Hindlimb muscle (tissue), 1 donor: ENCODE measurements around the gene FOXE3. TPM values are rescaled to one million over a fixed set of nuclear protein-coding genes. Genes with fewer than 3 reads are reported as not detected.

Experiments
- DNase-seq: peaks from one replicate; pipeline ENCODE4 v3.0.0-alpha.2; 2013
- polyA plus RNA-seq: library from polyadenylated mRNA; unstranded; fragments of 120-200 nt; gene quantifications from one replicate; pipeline ENCODE4 v1.2.1, GENCODE V29; 2013; ENCODE audit not compliant: insufficient read length

FOXE3 gene
- polyA plus RNA-seq, 1 donor: not detected

DNA sequence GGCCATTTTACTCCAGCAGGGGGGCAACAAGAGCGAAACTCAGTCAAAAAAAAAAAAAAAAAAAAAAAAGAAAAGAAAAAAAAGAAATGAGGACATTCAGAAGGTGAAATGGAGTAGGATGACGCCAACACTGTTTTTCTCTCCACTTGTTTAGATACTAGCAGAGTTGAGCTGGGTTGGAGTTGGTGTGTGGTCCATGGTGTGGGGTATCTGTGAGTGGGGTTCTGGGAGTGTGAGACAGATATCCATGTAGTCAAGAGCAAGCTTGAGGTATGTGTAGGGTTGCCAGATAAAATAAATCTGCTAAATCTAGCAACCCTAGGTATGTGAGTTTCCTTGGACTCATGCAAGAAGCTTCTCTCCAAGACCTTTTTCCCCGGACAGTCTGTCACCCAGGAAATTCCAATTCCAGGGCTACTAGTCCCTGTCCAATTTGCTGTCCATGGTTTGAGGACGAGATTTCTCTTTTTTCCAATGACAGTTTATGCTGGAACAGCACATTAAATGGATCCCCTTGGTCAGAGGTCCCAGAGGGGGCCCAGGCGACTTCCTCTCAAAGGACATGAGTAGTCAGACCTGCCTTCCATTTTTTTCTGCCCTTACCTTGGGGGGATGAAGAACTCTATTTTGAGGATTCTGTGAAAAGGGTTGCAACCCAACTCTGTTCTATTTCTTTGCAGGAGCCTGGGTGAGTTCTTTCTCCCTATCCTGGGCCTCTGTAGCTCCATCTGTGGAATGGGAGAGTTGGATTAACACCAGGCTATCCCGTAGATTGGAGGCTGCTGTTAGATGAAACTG, 19.6 kb downstream of the FOXE3 start:
- DNase-seq: no peak

DNA sequence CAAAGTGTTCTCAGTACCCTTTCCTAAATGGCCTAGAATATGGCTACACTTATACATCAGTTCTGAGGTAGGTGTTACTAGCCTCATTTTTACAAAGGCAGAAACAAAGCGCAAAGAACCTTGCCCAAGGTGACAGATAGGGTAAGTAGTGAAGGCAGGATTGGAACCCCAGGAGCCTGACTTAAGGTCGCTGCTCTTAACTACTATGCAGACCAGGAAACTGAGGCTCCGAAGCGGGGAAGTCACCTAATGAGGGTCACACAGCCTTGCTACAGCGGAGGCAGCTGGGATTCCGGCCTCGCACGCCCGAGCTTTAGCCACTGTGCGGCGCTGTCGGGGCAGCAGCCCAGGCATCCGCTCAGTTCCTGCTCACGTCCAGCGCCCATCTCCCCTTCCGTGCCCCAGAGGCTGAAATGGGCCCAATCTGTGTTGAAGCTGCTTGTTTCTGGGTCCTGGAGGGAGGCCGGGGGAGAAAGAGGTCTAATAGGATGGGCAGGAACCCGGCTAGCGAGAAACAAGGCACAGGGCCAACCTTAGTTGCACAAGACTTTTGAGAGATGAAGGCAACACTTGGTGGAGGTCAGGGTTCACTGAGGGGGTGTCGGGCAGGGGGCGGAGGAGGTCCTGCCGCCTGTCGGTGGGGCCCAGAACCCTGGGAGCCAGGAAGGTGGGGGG, 20.4 kb downstream of the FOXE3 start:
- DNase-seq: peak; percentile 79

- no peak for DNase-seq
Observed at GRCh38 chr1:47436979-47437446, 20.9 kb downstream of the FOXE3 start.

- peak; percentile 87 for DNase-seq
Observed at GRCh38 chr1:47437447-47438164, 21.5 kb downstream of the FOXE3 start, which contains the start of gene FOXD2. Gene FOXD2 (plus strand): TSS chr1:47438044. CDS start chr1:47438136, 92 bp downstream.

GRCh38 chr1:47438165-47439016, 22.3 kb downstream of the FOXE3 start:
- DNase-seq: no peak

DNA sequence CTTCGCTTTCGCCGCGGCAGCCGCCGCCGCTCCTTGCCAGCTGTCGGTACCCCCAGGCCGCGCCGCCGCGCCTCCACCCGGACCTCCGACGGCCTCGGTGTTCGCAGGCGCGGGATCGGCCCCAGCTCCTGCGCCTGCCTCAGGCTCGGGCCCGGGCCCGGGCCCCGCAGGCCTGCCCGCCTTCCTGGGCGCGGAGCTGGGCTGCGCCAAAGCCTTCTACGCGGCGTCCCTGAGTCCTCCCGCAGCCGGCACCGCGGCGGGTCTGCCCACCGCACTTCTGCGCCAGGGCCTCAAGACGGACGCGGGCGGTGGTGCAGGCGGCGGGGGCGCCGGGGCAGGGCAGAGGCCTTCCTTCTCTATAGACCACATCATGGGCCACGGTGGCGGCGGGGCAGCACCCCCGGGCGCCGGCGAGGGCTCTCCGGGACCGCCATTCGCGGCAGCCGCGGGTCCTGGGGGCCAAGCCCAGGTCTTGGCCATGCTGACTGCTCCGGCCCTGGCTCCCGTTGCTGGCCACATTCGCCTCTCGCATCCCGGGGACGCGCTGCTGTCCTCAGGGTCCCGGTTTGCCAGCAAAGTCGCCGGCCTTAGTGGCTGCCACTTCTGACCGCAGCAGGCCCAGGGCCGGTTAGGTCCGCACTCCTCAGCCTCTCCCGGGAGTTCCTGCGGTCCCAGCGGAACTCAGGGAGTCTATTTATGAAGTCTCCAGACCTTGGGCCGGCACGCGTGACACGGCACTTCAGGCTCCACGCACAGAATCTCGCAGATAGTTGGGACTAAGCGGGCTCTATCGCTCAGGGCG, 23.1 kb downstream of the FOXE3 start:
- DNase-seq: no peak

- no peak for DNase-seq
Observed at GRCh38 chr1:47439819-47440598, 23.9 kb downstream of the FOXE3 start.

DNA sequence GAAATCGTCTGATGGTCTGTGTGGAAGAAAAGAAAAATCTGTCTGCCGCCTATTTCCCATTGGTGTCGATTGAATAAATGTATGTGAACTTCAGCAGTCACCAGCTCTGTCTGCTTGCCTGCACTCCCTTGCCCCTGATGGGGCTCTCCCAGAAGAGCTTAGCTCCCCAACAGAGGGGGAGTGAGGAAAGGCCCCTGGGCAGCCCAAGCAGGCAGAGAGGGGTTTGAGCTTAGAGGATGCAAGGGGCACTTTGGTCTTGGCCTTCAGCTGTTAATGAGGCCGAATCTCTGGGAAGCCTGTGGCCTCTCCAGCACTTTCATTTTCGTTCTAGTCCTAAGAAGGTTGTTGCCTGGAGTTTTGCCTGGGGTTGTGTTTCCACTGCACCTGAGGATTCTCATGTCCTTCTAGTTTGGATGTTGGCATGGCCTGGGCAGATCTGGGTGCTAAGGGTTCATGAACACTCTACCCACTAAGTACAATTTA, 24.6 kb downstream of the FOXE3 start:
- no peak for DNase-seq

GRCh38 chr1:47441450-47442106, 25.5 kb downstream of the FOXE3 start:
- DNase-seq: no peak

DNA sequence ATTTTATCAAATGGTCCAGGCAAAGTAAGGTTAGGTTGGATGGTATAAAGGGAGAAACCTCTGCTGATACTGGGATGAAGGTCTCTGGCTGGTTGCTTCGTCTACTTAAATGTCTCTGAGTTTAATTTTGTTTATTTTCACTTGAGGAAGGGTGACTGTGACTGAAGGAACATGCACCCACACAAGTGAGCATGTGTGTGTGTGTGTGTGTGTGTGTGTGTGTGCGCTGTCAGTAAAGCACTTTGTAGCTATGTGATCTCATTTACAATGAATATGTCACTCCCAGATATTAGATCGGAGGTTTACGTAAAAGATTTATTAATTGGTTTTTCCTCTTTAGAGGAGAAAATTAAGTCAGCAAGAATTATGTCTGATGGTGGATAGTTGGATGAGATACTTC, 26.1 kb downstream of the FOXE3 start:
- DNase-seq: no peak

- no peak for DNase-seq
Observed at GRCh38 chr1:47442842-47443529, 26.9 kb downstream of the FOXE3 start.

GRCh38 chr1:47443530-47444296, 27.6 kb downstream of the FOXE3 start:
- no peak for DNase-seq

GRCh38 chr1:47444297-47444561, 28.1 kb downstream of the FOXE3 start:
- DNase-seq: no peak

- DNase-seq: peak; percentile 48
Observed at GRCh38 chr1:47444562-47445465, 28.7 kb downstream of the FOXE3 start.

GRCh38 chr1:47445823-47446550, 29.9 kb downstream of the FOXE3 start:
- no peak for DNase-seq

DNA sequence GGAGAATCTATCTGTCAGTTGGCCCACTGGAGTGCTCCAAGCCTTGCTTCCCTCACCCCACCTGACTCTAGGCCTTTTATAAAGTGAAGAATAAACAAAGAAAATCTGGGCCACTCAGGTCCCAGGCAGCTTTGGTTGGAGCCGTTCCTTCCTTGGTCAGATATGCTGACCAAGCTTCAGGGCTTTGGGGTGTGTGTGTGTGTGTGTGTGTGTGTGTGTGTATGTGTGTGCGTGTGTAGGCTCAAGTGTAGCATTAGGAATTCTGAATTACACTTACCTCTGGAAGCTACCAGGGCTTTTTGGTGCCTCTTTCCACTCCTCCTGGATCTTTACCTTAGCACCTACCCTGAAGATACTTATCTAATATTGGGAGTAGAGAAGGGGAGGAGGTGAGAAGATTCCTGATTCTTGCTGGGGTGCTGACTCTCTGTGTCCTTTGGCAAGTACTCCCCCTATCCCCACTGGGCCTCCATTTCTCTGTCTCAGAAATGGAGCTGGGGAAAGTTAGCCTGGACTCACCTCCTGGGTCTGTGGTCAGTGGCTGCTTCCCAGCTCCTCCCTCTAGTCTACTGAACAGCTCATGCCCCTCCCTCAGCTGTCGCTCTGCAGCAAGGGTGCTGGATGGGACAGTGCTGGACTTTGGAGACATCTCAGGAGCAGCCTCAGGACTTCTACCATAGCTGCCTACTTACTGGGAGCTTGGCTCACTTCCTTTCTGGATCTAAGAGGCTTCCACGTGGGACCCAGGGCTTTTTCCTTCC, 32.6 kb downstream of the FOXE3 start:
- DNase-seq: no peak
